Measurements from ENCODE around the gene RPS6KA4. TPM values are rescaled to one million over a fixed set of nuclear protein-coding genes. Genes with fewer than 3 reads are reported as not detected.

Gene RPS6KA4
- total RNA-seq, 1 experiment from 2014 or later, result 24.5 TPM

DNA sequence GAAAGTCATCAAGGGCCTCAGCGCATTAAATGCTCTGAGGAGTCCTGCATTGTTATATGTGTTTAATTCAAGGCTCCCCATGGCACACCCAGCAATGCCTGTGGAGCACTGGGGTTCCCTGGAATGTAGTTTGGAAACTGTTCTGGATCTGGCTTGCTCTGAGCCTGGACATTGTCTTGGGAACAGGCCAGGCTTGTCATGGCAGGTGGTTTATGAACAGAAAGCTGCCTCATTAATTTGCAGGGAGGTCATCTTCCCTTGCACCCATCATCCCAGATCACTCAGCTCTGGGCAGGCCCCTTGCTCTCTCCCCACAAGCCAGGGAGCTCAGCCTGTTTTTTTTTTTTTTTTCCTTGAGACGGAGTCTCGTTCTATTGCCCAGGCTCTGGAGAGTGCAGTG, 32.9 kb downstream of the RPS6KA4 start:
- Histone ChIP-seq H3K4me1 (ENCODE audit: insufficient read depth, low read length, poor library complexity, severe bottlenecking) (peaks cover 13% of the 10 kb centered on the region), H3K27me3 (replicated peaks; ENCODE audit: insufficient read depth, low read depth, low read length, poor library complexity) (no peaks in the 10 kb centered on the region), H3K4me3 (ENCODE audit: low read depth, low read length, poor library complexity, severe bottlenecking) (no peak overlapping the region), H3K9me3 (ENCODE audit: low read depth, low read length, poor library complexity, severe bottlenecking) (no peaks in the 10 kb centered on the region), H3K36me3 (ENCODE audit: insufficient read depth, low read length, poor library complexity, severe bottlenecking) (no peaks in the 10 kb centered on the region), H3K27ac (ENCODE audit: low read depth, low read length, poor library complexity, severe bottlenecking) (no peak overlapping the region)
- TF ChIP-seq EZH2 (IDR thresholded peaks at IDR 0.05; ENCODE audit: borderline replicate concordance, low read depth, low read length, poor library complexity, severe bottlenecking), result no peak
- TF ChIP-seq, protein P1, sequence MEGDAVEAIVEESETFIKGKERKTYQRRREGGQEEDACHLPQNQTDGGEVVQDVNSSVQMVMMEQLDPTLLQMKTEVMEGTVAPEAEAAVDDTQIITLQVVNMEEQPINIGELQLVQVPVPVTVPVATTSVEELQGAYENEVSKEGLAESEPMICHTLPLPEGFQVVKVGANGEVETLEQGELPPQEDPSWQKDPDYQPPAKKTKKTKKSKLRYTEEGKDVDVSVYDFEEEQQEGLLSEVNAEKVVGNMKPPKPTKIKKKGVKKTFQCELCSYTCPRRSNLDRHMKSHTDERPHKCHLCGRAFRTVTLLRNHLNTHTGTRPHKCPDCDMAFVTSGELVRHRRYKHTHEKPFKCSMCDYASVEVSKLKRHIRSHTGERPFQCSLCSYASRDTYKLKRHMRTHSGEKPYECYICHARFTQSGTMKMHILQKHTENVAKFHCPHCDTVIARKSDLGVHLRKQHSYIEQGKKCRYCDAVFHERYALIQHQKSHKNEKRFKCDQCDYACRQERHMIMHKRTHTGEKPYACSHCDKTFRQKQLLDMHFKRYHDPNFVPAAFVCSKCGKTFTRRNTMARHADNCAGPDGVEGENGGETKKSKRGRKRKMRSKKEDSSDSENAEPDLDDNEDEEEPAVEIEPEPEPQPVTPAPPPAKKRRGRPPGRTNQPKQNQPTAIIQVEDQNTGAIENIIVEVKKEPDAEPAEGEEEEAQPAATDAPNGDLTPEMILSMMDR (conservative IDR thresholded peaks at IDR 0.05; ENCODE audit: low read depth, low read length), result no peak
- intact Hi-C loops (cut with micrococcal nuclease; ENCODE audit: unreplicated experiment), result no loop called here
- CTCF ChIA-PET, result no interaction called here
- no TSS peak for BruUV-seq (replicated peaks)
- DNase-seq (ENCODE audit: low spot score), result no peak
- POLR2A ChIA-PET (ENCODE audit: low non-redundant PET), result no interaction called here

DNA sequence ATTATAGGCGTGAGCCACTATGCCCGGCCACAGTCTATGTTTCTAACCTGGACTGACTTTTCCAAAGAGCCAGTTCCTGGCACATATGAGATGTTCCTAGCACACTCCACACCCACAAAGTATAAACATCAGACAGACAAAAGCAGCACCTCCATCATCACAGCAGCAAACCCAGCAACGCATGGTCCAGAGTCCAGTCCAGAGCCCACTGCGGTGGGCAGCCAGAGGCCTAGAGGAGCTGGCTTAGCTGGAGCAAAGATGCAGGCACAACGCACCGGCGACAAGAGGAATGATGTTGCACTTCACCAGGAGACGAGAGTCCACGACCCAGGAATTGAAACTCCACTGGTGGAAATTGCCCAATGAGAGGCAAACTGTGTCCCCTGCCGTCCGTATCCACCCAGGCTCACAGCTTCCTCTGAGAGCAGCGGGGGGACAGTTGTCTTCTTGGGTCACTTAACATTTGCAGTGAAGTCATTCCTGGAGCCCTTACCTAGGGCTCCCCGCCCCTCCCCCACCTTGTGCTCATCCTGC, 36.6 kb downstream of the RPS6KA4 start:
- no peak overlapping the region for H3K4me3 ChIP-seq (ENCODE audit: low read depth, low read length, poor library complexity, severe bottlenecking)
- CTCF ChIA-PET, result interaction anchor here (0.6 kb wide), 1 partner anchor 45 kb away, joined by 4 read pairs; no protein-coding TSS in a partner anchor
- H3K27ac ChIP-seq (ENCODE audit: low read depth, low read length, poor library complexity, severe bottlenecking), result no peak overlapping the region
- H3K4me1 ChIP-seq (ENCODE audit: insufficient read depth, low read length, poor library complexity, severe bottlenecking), result peaks cover 13% of the 10 kb centered on the region
- BruUV-seq (replicated peaks), result no TSS peak
- H3K27me3 ChIP-seq (replicated peaks; ENCODE audit: insufficient read depth, low read depth, low read length, poor library complexity), result no peaks in the 10 kb centered on the region
- intact Hi-C loops (cut with micrococcal nuclease; ENCODE audit: unreplicated experiment), result no loop called here
- no peaks in the 10 kb centered on the region for H3K36me3 ChIP-seq (ENCODE audit: insufficient read depth, low read length, poor library complexity, severe bottlenecking)
- H3K9me3 ChIP-seq (ENCODE audit: low read depth, low read length, poor library complexity, severe bottlenecking), result no peaks in the 10 kb centered on the region
- TF ChIP-seq, protein P1 (conservative IDR thresholded peaks at IDR 0.05; ENCODE audit: low read depth, low read length), result no peak
- no peak for TF ChIP-seq EZH2 (IDR thresholded peaks at IDR 0.05; ENCODE audit: borderline replicate concordance, low read depth, low read length, poor library complexity, severe bottlenecking)
- DNase-seq (ENCODE audit: low spot score), result no peak
- POLR2A ChIA-PET (ENCODE audit: low non-redundant PET), result no interaction called here

DNA sequence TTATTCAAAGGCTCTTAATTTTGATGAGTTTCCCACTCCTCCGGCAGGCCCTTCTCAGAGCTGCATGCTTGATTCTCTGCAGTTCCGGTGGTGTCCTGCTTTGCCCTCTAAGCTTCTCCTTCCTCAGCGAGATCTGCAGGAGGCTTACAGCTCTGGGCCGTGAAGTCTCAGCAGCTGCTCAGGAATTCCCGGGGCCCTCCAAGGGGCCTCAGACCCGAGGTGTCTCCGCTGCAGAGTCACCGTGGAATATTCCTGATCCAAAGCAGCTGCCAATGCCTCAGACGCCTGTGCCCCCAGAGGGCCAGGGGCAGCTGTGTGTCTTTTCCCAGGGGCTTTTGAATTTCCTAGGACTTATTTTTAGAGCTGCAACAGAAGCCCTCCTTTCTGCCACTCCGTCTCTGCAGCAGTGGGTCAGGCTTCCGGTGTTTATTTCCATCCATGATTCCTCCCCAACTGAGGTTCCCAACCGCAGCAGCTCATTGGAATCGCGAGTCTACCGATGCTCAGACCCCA, 37.2 kb downstream of the RPS6KA4 start:
- Histone ChIP-seq H3K4me3 (ENCODE audit: low read depth, low read length, poor library complexity, severe bottlenecking) (no peak overlapping the region), H3K9me3 (ENCODE audit: low read depth, low read length, poor library complexity, severe bottlenecking) (no peaks in the 10 kb centered on the region), H3K4me1 (ENCODE audit: insufficient read depth, low read length, poor library complexity, severe bottlenecking) (peaks cover 13% of the 10 kb centered on the region), H3K27me3 (replicated peaks; ENCODE audit: insufficient read depth, low read depth, low read length, poor library complexity) (no peaks in the 10 kb centered on the region), H3K27ac (ENCODE audit: low read depth, low read length, poor library complexity, severe bottlenecking) (no peak overlapping the region), H3K36me3 (ENCODE audit: insufficient read depth, low read length, poor library complexity, severe bottlenecking) (no peaks in the 10 kb centered on the region)
- no TSS peak for BruUV-seq (replicated peaks)
- ChIA-PET POLR2A (ENCODE audit: low non-redundant PET) (no interaction called here), CTCF (no interaction called here)
- intact Hi-C loops (cut with micrococcal nuclease; ENCODE audit: unreplicated experiment), result no loop called here
- TF ChIP-seq, protein P1 (conservative IDR thresholded peaks at IDR 0.05; ENCODE audit: low read depth, low read length), result no peak
- TF ChIP-seq EZH2 (IDR thresholded peaks at IDR 0.05; ENCODE audit: borderline replicate concordance, low read depth, low read length, poor library complexity, severe bottlenecking), result no peak
- peak; percentile 45 for DNase-seq (ENCODE audit: low spot score)

Measured in A673 (cell line).